ENCODE measurements around the gene DCLK3.

GRCh38 chr3:36733723-36734122, 30.6 kb downstream of the DCLK3 start:
- TF ChIP-seq CTCF (IDR thresholded peaks at IDR 0.05) (no peak), POLR2A (IDR thresholded peaks at IDR 0.05) (no peak), EP300 (IDR thresholded peaks at IDR 0.05) (no peak)
